MM.1S (cell line): ENCODE measurements around the gene MRPS27.

Experiments
- EZH2phosphoT487 ChIP-seq: fragments of 300-600 bp; sonication (generic); IDR thresholded peaks from 2 replicates; pipeline ENCODE4 v1.6.1; 2018; ENCODE audit warnings: antibody characterized with exemption, low read length
- TF ChIP-seq, protein P1 (sequence below): fragments of 300-600 bp; sonication (generic); IDR thresholded peaks from 2 replicates; pipeline ENCODE4 v1.5.1; 2016; ENCODE audit warnings: antibody characterized with exemption, low read length, mixed read lengths

GRCh38 chr5:72269411-72269780 is 50.6 kb downstream of the MRPS27 start:
- TF ChIP-seq, protein P1, sequence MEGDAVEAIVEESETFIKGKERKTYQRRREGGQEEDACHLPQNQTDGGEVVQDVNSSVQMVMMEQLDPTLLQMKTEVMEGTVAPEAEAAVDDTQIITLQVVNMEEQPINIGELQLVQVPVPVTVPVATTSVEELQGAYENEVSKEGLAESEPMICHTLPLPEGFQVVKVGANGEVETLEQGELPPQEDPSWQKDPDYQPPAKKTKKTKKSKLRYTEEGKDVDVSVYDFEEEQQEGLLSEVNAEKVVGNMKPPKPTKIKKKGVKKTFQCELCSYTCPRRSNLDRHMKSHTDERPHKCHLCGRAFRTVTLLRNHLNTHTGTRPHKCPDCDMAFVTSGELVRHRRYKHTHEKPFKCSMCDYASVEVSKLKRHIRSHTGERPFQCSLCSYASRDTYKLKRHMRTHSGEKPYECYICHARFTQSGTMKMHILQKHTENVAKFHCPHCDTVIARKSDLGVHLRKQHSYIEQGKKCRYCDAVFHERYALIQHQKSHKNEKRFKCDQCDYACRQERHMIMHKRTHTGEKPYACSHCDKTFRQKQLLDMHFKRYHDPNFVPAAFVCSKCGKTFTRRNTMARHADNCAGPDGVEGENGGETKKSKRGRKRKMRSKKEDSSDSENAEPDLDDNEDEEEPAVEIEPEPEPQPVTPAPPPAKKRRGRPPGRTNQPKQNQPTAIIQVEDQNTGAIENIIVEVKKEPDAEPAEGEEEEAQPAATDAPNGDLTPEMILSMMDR: no peak
- no peak for TF ChIP-seq EZH2phosphoT487
